Activated B cell treated with CpG ODN at 0.5 μM for 24 hours (primary cell): Measurements from ENCODE around the gene HDGFL3. TPM values are rescaled to one million over a fixed set of nuclear protein-coding genes. Genes with fewer than 3 reads are reported as not detected.

ENCODE experiments used
- ATAC-seq: fragments of 200-7000 bp; cut with Tn5 transposase; one replicate; pipeline ENCODE4 v1.10.0; 2021; ENCODE audit warnings: low read depth, mild to moderate bottlenecking, moderate library complexity
- CTCF ChIA-PET: fragments of 350-600 bp; sonication (Branson Sonifier 250); formaldehyde crosslinking; loops from one replicate; lab custom pipeline; 2021; ENCODE audit warnings: antibody characterized with exemption; lab: Charles Lee
- POLR2A ChIA-PET: fragments of 350-600 bp; sonication (Branson Sonifier 250); formaldehyde crosslinking; loops from one replicate; lab custom pipeline; 2021; ENCODE audit warnings: antibody characterized with exemption; lab: Charles Lee
- DNase-seq: peaks from one replicate; pipeline ENCODE4 v3.0.0; 2022
- H3K27ac Mint-ChIP-seq: one replicate; pipeline ENCODE4 v1.8.0; 2020; ENCODE audit warnings: mixed read lengths
- H3K27me3 Mint-ChIP-seq: one replicate; pipeline ENCODE4 v1.8.0; 2021; ENCODE audit warnings: mixed read lengths
- H3K36me3 Mint-ChIP-seq: one replicate; pipeline ENCODE4 v1.8.0; 2021; ENCODE audit warnings: low read depth, mixed read lengths
- H3K4me1 Mint-ChIP-seq: one replicate; pipeline ENCODE4 v1.8.0; 2021; ENCODE audit warnings: mixed read lengths
- H3K4me3 Mint-ChIP-seq: one replicate; pipeline ENCODE4 v1.8.0; 2020; ENCODE audit warnings: mild to moderate bottlenecking, mixed read lengths
- H3K9me3 Mint-ChIP-seq: one replicate; pipeline ENCODE4 v1.8.0; 2020; ENCODE audit warnings: mixed read lengths
- intact Hi-C: fragments of 100-400 bp; cut with micrococcal nuclease; formaldehyde crosslinking; loops from one replicate; pipeline ENCODE4 v1.15.1; 2024
- total RNA-seq: library from RNA; stranded (reverse); gene quantifications from 2 replicates; pipeline ENCODE4 v1.2.3, GENCODE V29; 2022
- TF ChIP-seq, protein P1 (sequence below): fragments of 200-600 bp; IDR thresholded peaks from one replicate; pipeline ENCODE4 v1.8.0; 2022; ENCODE audit warnings: antibody characterized with exemption, mild to moderate bottlenecking

The HDGFL3 gene
- total RNA-seq, 1 donor from 2014 or later: 1.8 TPM

DNA sequence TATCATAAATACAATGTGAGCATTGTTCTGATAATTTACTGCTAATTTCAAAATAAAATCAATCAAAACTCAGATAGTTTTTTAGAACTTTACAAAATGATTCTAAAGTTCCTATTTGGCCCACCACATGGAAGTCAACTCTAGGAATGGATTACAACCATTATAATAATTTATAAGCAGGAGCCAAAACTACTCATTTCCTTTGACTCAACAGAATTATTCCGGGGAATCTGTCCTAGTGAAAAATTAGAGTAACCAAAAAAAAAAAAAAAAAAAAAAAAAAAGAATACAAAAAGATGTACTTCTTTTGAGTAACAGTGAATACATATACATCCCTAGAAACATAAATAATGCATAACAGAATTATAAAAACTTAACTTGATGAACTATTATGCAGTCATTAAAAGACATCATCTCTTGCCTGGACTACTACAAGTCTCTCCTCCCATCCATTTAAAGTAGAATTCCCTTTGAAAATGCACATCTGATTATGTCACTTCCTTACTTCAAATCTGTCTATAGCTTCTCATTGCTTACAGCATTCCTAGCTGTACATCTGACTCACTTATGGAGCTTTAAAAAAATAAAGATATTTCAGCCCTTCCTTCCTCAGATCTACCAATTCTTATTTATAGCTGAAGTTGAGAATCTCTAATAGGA lies 43.4 kb downstream of the HDGFL3 start:
- H3K9me3 Mint-ChIP-seq: peaks cover 11% of the 10 kb centered on the region
- H3K27me3 Mint-ChIP-seq: peaks cover 21% of the 10 kb centered on the region
- TF ChIP-seq, protein P1, sequence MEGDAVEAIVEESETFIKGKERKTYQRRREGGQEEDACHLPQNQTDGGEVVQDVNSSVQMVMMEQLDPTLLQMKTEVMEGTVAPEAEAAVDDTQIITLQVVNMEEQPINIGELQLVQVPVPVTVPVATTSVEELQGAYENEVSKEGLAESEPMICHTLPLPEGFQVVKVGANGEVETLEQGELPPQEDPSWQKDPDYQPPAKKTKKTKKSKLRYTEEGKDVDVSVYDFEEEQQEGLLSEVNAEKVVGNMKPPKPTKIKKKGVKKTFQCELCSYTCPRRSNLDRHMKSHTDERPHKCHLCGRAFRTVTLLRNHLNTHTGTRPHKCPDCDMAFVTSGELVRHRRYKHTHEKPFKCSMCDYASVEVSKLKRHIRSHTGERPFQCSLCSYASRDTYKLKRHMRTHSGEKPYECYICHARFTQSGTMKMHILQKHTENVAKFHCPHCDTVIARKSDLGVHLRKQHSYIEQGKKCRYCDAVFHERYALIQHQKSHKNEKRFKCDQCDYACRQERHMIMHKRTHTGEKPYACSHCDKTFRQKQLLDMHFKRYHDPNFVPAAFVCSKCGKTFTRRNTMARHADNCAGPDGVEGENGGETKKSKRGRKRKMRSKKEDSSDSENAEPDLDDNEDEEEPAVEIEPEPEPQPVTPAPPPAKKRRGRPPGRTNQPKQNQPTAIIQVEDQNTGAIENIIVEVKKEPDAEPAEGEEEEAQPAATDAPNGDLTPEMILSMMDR: no peak
- H3K4me3 Mint-ChIP-seq: no peak overlapping the region
- no peak overlapping the region for H3K27ac Mint-ChIP-seq
- ChIA-PET CTCF (no interaction called here), POLR2A (no interaction called here)
- DNase-seq (no peak), ATAC-seq (no peak)
- intact Hi-C loops: no loop called here
- H3K36me3 Mint-ChIP-seq: peaks cover 2% of the 10 kb centered on the region
- H3K4me1 Mint-ChIP-seq: no peaks in the 10 kb centered on the region

DNA sequence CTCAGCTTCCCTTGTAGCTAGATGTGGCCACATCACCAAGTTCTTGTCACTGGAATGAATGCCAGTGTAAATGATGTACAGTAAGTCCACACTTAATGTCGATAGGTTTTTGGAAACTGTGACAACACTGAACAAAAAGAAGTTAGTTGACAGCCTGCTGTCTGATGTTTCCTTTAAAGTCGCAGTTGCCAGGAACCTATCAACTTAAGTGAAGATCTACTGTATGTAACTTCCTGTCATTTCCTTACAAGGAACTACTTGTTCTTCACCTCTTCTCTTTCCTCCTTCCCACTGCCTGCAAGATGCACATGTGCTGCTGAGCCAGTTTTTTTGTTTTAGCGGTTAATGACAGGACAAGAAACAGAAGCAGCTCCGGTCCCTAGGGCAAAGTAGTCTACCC lies 44.6 kb downstream of the HDGFL3 start:
- TF ChIP-seq, protein P1: no peak
- ATAC-seq (no peak), DNase-seq (no peak)
- Mint-ChIP-seq H3K4me1 (no peaks in the 10 kb centered on the region), H3K36me3 (peaks cover 2% of the 10 kb centered on the region), H3K27ac (no peak overlapping the region), H3K4me3 (no peak overlapping the region), H3K27me3 (peaks cover 23% of the 10 kb centered on the region), H3K9me3 (peaks cover 11% of the 10 kb centered on the region)
- ChIA-PET POLR2A (no interaction called here), CTCF (no interaction called here)
- intact Hi-C loops: no loop called here

- DNase-seq: no peak
- POLR2A ChIA-PET: no interaction called here
- no peaks in the 10 kb centered on the region for H3K36me3 Mint-ChIP-seq
- H3K9me3 Mint-ChIP-seq: no peaks in the 10 kb centered on the region
- intact Hi-C loops: no loop called here
- CTCF ChIA-PET: no interaction called here
- H3K27ac Mint-ChIP-seq: no peak overlapping the region
- no peaks in the 10 kb centered on the region for H3K4me1 Mint-ChIP-seq
- TF ChIP-seq, protein P1: no peak
- peaks cover 15% of the 10 kb centered on the region for H3K27me3 Mint-ChIP-seq
- no peak overlapping the region for H3K4me3 Mint-ChIP-seq
- no peak for ATAC-seq
Measured at GRCh38 chr15:83160741-83161140, 46.9 kb downstream of the HDGFL3 start.

DNA sequence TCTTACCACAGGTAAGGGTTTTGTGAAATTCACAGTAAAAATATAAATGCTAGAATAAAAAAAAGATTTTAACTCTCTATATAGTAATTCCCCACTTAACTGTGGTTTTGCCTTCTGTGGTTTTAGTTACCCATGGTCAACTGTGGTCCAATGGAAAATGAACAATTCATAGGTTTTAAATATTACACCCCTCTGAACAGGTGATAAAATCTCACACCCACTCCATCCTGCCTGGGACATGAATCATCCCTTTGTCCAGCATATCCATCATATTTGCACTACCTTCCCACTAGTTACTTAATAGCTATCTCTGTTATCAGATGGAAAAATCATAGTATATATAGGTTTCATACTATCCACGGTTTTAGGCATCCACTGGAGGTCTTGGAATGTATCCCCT lies 49.2 kb downstream of the HDGFL3 start:
- no peak for ATAC-seq
- Mint-ChIP-seq H3K27me3 (peaks cover 15% of the 10 kb centered on the region), H3K36me3 (no peaks in the 10 kb centered on the region)

DNA sequence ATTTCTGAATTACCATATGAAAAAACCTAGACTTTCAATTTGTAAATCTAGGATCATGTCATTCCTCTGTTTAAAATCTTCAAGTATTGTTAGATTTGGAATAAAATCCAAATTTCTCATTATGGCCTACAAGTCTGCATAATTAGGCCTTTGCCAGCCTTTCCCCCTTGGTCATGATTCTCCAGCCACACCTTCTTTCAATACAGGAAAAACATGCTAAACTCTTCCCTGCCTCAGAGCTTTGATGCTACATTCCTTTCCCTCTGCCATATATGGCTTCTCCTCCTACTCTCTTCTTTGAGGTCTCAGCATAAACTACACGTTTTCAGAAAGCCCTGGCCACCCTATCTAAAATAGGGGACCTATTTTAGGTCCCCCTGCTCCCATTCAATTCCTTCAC lies 51.7 kb downstream of the HDGFL3 start:
- Mint-ChIP-seq H3K4me1 (no peaks in the 10 kb centered on the region), H3K27ac (no peak overlapping the region), H3K4me3 (no peak overlapping the region), H3K36me3 (no peaks in the 10 kb centered on the region), H3K9me3 (no peaks in the 10 kb centered on the region), H3K27me3 (peaks cover 15% of the 10 kb centered on the region)
- intact Hi-C loops: no loop called here
- TF ChIP-seq, protein P1: no peak
- ATAC-seq (no peak), DNase-seq (no peak)
- ChIA-PET POLR2A (no interaction called here), CTCF (no interaction called here)

More for the DNA sequence above, 49.2 kb downstream of the HDGFL3 start:
- DNase-seq: no peak
- intact Hi-C loops: no loop called here
- TF ChIP-seq, protein P1: no peak
- Mint-ChIP-seq H3K4me1 (no peaks in the 10 kb centered on the region), H3K4me3 (no peak overlapping the region), H3K27ac (no peak overlapping the region), H3K9me3 (no peaks in the 10 kb centered on the region)
- POLR2A ChIA-PET: no interaction called here
- CTCF ChIA-PET: no interaction called here
